SK-N-SH (cell line): Measurements from ENCODE around the gene ACACB. TPM values are rescaled to one million over a fixed set of nuclear protein-coding genes. Genes with fewer than 3 reads are reported as not detected.

Source experiments
- CTCF ChIA-PET: fragments of 300-600, 350-600 bp; formaldehyde crosslinking; extraction: SDS; loops from one replicate; lab custom pipeline; 2021; lab: Yijun Ruan, JAX
- POLR2A ChIA-PET: fragments of 350-600 bp; sonication (Branson Sonifier 250); formaldehyde crosslinking; extraction: SDS; loops from one replicate; lab custom pipeline; 2020; ENCODE audit warnings: antibody characterized with exemption, inconsistent platforms; lab: Yijun Ruan, JAX
- DNase-seq: peaks from one replicate; pipeline ENCODE4 v3.0.0; 2012
- H2AFZ ChIP-seq: fragments of 200-600 bp; sonication (generic); 2 replicates; pipeline ENCODE4 v1.8.1; 2016; ENCODE audit warnings: antibody characterized with exemption, mild to moderate bottlenecking, low read depth
- H3F3A ChIP-seq: fragments of 200-600 bp; sonication (generic); replicated peaks from 2 replicates; pipeline ENCODE3; 2016; ENCODE audit warnings: antibody characterized with exemption, mild to moderate bottlenecking; ENCODE audit not compliant: insufficient read depth
- H3K27ac ChIP-seq, 2 experiments: fragments of 200-500 bp in 1 of 2; fragments of 200-600 bp in 1 of 2; sonication (Bioruptor generic) in 1 of 2; sonication (generic), shearing (Covaris generic) in 1 of 2; 2 replicates each; pipeline versions ENCODE4 v1.5.1 to v1.6.1; 2014 to 2016; ENCODE audit warnings: low read depth in 2 of 2, inconsistent platforms in 1 of 2, low read length in 1 of 2, mild to moderate bottlenecking in 1 of 2, mixed read lengths in 1 of 2
- H3K27me3 ChIP-seq: fragments of 200-600 bp; sonication (generic), shearing (Covaris generic); 2 replicates; pipeline ENCODE4 v1.6.1; 2016; ENCODE audit warnings: mixed run types; ENCODE audit not compliant: insufficient read depth
- H3K36me3 ChIP-seq, 2 experiments: fragments of 200-500 bp in 1 of 2; fragments of 200-600 bp in 1 of 2; sonication (Bioruptor generic) in 1 of 2; sonication (generic) in 1 of 2; replicated peaks in 1 of 2; 2 replicates each; pipeline versions ENCODE3 to v1.5.1; 2014 to 2016; ENCODE audit warnings: low read length in 1 of 2, mild to moderate bottlenecking in 1 of 2; ENCODE audit not compliant: insufficient read depth in 2 of 2, control insufficient read depth in 1 of 2
- H3K4me1 ChIP-seq, 2 experiments: fragments of 200-500 bp in 1 of 2; fragments of 200-600 bp in 1 of 2; sonication (Bioruptor generic) in 1 of 2; sonication (generic), shearing (Covaris generic) in 1 of 2; 2 replicates each; pipeline versions ENCODE4 v1.5.1 to v1.6.1; 2014 to 2016; ENCODE audit warnings: low read depth in 1 of 2, low read length in 1 of 2, mixed run types in 1 of 2; ENCODE audit not compliant: insufficient read depth in 2 of 2, control insufficient read depth in 1 of 2
- H3K4me2 ChIP-seq: fragments of 200-600 bp; sonication (generic), shearing (Covaris generic); 2 replicates; pipeline ENCODE4 v1.6.1; 2017; ENCODE audit warnings: mixed run types
- H3K4me3 ChIP-seq, 2 experiments: fragments of 200-500 bp in 1 of 2; fragments of 200-600 bp in 1 of 2; sonication (Bioruptor generic) in 1 of 2; sonication (generic), shearing (Covaris generic) in 1 of 2; 2 replicates each; pipeline versions ENCODE4 v1.5.1 to v1.8.1; 2014 to 2016; ENCODE audit warnings: low read depth in 2 of 2, inconsistent platforms in 1 of 2, low read length in 1 of 2, mild to moderate bottlenecking in 1 of 2, mixed read lengths in 1 of 2, moderate library complexity in 1 of 2
- H3K79me2 ChIP-seq: fragments of 200-600 bp; sonication (generic); 2 replicates; pipeline ENCODE4 v1.8.1; 2017; ENCODE audit warnings: mild to moderate bottlenecking; ENCODE audit not compliant: insufficient read depth
- H3K9ac ChIP-seq: fragments of 200-600 bp; sonication (generic); 2 replicates; pipeline ENCODE4 v1.6.1; 2017; ENCODE audit warnings: mixed run types
- H3K9me2 ChIP-seq: fragments of 200-600 bp; sonication (generic); 2 replicates; pipeline ENCODE4 v1.6.1; 2017; ENCODE audit warnings: mixed run types
- H3K9me3 ChIP-seq: fragments of 200-600 bp; sonication (generic); 2 replicates; pipeline ENCODE4 v1.6.1; 2017; ENCODE audit warnings: mixed run types, mild to moderate bottlenecking, moderate library complexity
- H4K20me1 ChIP-seq: fragments of 200-600 bp; sonication (generic); 2 replicates; pipeline ENCODE4 v1.6.1; 2017; ENCODE audit warnings: mild to moderate bottlenecking, mixed run types; ENCODE audit not compliant: insufficient read depth
- EP300 ChIP-seq, 2 experiments: IDR thresholded peaks; 2 replicates each; pipeline versions ENCODE4 v1.4.0 to v1.6.1; 2012; ENCODE audit warnings: borderline replicate concordance in 1 of 2, low read depth in 1 of 2, low read length in 1 of 2
- FOXM1 ChIP-seq: IDR thresholded peaks from 2 replicates; pipeline ENCODE4 v1.4.0; 2012; ENCODE audit warnings: low read depth, mild to moderate bottlenecking
- IRF3 ChIP-seq: fragments of 150-350 bp; IDR thresholded peaks from 2 replicates; pipeline ENCODE4 v1.6.1; 2016; ENCODE audit warnings: mild to moderate bottlenecking, low read depth, low read length
- MXI1 ChIP-seq: IDR thresholded peaks from 2 replicates; pipeline ENCODE4 v1.6.1; 2012; ENCODE audit warnings: mild to moderate bottlenecking, low read depth, low read length, improper control_type of control experiment
- RAD21 ChIP-seq: IDR thresholded peaks from 2 replicates; pipeline ENCODE4 v1.6.1; 2012; ENCODE audit warnings: mild to moderate bottlenecking, low read length
- RCOR1 ChIP-seq: fragments of 150-350 bp; IDR thresholded peaks from 2 replicates; pipeline ENCODE4 v1.6.1; 2017; ENCODE audit warnings: antibody characterized with exemption, low read length
- REST ChIP-seq: IDR thresholded peaks from 2 replicates; pipeline ENCODE4 v1.6.1; 2012; ENCODE audit warnings: mild to moderate bottlenecking, low read depth, low read length, moderate library complexity
- RXRA ChIP-seq: IDR thresholded peaks from 2 replicates; pipeline ENCODE4 v1.4.0; 2012; ENCODE audit warnings: low read depth, mild to moderate bottlenecking, borderline replicate concordance
- TAF1 ChIP-seq: IDR thresholded peaks from 2 replicates; pipeline ENCODE4 v1.6.1; 2012; ENCODE audit warnings: low read depth, mild to moderate bottlenecking, low read length, moderate library complexity, borderline replicate concordance
- TEAD4 ChIP-seq: IDR thresholded peaks from 2 replicates; pipeline ENCODE4 v1.4.0; 2012; ENCODE audit warnings: mild to moderate bottlenecking, borderline replicate concordance; ENCODE audit not compliant: insufficient read depth
- USF1 ChIP-seq: IDR thresholded peaks from 2 replicates; pipeline ENCODE4 v1.4.0; 2012; ENCODE audit warnings: low read depth, borderline replicate concordance
- WGBS: methylation state at CpG from one replicate; pipeline ENCODE4 v1.1.6; 2017; ENCODE audit warnings: low lambda C conversion rate; 5-methylcytosine and 5-hydroxymethylcytosine counted together
- polyA plus RNA-seq, 3 experiments: library from polyadenylated mRNA; depleted of rRNA; stranded (reverse); fragments of >200 nt; gene quantifications; 2 replicates each; pipeline ENCODE4 v1.2.3, GENCODE V29; 2012

ACACB gene
- polyA plus RNA-seq, 1 of the 3 experiments (the other 2 are of a cell fraction), result 6.1 TPM

- no peak overlapping the region for H3K27ac ChIP-seq
- peaks cover 0 to 3% of the 10 kb centered on the region in 2 experiments; a peak in 1 of 4 replicates for H3K4me1 ChIP-seq
- no peak for TF ChIP-seq MXI1
- no peak for TF ChIP-seq EP300 (IDR thresholded peaks at IDR 0.05; ENCODE audit: borderline replicate concordance in 1 of 2, low read depth in 1 of 2, low read length in 1 of 2)
- TF ChIP-seq RXRA, result no peak
- no peak for TF ChIP-seq RAD21
- no peak for TF ChIP-seq FOXM1
- TF ChIP-seq REST, result no peak
- TF ChIP-seq RCOR1, result no peak
- TF ChIP-seq USF1, result no peak
- no peak for TF ChIP-seq TAF1
- no peak for TF ChIP-seq IRF3
- TF ChIP-seq TEAD4, result no peak
- ChIA-PET CTCF (interaction anchor here (1.6 to 5.5 kb wide), 2 partner anchors 9 to 55 kb away, joined by 3 to 36 read pairs; no protein-coding TSS in a partner anchor), POLR2A (no interaction called here)
- H3K4me2 ChIP-seq, result no peak overlapping the region
- no peaks in the 10 kb centered on the region for H4K20me1 ChIP-seq
- no peaks in the 10 kb centered on the region for H3K9me2 ChIP-seq
- no peaks in the 10 kb centered on the region for H3K36me3 ChIP-seq
- H2AFZ ChIP-seq, result no peak overlapping the region
- no peaks in the 10 kb centered on the region for H3K79me2 ChIP-seq
- 68% methylated on average over 2 of the region's 3 CpGs for WGBS
- H3K4me3 ChIP-seq, result no peak overlapping the region
- no peaks in the 10 kb centered on the region for H3K27me3 ChIP-seq
- H3K9me3 ChIP-seq, result no peaks in the 10 kb centered on the region
- H3K9ac ChIP-seq, result no peak overlapping the region
- no peaks in the 10 kb centered on the region for H3F3A ChIP-seq
- DNase-seq, result no peak
Observed at GRCh38 chr12:109121346-109121880, 5.0 kb downstream of the ACACB start.
